ENCODE results near the gene F7. TPM values are rescaled to one million over a fixed set of nuclear protein-coding genes. Genes with fewer than 3 reads are reported as not detected.

Gene F7
- total RNA-seq, 1 donor from 2014 or later = 0.60 TPM

DNA sequence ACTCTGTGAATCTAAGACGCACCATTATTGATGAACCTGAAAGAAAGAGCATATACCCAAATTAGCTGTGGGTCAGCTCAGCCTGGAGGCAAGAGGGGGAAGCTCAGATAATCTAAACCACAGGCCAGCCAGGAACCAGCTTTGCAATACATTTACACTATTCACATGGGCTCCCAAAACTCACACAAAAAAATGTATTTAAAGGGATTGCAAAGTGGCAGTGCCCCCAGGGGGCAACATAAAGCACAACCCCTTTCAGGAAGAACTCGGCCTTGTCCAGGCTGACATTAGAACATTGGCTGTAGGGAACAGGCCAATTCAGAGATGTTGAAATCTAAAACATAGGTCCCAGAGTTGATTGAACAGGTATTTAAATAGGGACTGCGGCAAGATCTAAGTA lies 49.6 kb downstream of the F7 start:
- peaks cover 1% of the 10 kb centered on the region for H3K36me3 Mint-ChIP-seq (ENCODE audit: low read depth)
- TF ChIP-seq, protein P1, sequence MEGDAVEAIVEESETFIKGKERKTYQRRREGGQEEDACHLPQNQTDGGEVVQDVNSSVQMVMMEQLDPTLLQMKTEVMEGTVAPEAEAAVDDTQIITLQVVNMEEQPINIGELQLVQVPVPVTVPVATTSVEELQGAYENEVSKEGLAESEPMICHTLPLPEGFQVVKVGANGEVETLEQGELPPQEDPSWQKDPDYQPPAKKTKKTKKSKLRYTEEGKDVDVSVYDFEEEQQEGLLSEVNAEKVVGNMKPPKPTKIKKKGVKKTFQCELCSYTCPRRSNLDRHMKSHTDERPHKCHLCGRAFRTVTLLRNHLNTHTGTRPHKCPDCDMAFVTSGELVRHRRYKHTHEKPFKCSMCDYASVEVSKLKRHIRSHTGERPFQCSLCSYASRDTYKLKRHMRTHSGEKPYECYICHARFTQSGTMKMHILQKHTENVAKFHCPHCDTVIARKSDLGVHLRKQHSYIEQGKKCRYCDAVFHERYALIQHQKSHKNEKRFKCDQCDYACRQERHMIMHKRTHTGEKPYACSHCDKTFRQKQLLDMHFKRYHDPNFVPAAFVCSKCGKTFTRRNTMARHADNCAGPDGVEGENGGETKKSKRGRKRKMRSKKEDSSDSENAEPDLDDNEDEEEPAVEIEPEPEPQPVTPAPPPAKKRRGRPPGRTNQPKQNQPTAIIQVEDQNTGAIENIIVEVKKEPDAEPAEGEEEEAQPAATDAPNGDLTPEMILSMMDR (IDR thresholded peaks at IDR 0.05) = no peak
- H3K27ac Mint-ChIP-seq (ENCODE audit: unreplicated experiment) = no peak overlapping the region
- H3K4me3 Mint-ChIP-seq (ENCODE audit: unreplicated experiment) = no peak overlapping the region
- DNase-seq (ENCODE audit: low spot score) = no peak
- H3K4me1 Mint-ChIP-seq (ENCODE audit: low read depth) = peaks cover 17% of the 10 kb centered on the region
- H3K9me3 Mint-ChIP-seq (ENCODE audit: low read depth) = no peaks in the 10 kb centered on the region
- no peaks in the 10 kb centered on the region for H3K27me3 Mint-ChIP-seq (ENCODE audit: low read depth)

DNA sequence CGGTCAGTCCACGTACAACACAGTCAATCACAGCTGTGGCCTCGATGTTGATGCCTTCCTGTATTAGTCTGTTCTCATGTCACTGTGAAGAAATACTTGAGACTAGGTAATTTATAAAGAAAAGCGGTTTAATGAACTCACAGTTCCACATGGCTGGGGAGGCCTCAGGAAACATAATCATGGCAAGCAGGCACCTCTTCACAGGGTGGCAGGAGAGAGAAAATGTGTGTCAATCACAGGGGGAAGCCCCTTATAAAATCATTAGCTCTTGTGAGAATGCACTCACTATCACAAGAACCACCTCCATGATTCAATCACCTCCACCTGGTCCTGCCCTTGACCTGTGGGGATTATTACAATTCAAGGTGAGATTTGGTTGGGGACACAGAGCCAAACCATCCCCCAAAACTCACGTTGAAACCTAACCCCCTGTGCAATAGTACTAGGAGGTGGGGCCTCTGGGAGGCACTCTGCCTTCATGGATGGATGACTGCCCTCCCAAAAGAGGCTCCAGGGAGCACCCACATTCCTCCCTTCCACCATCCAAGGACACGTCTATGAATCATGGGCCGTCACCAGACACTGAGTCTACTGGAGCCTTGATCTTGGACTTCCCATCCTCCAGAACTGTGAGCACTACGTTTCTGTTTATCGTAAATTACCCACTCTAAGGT lies 50.5 kb downstream of the F7 start:
- DNase-seq (ENCODE audit: low spot score) = no peak
- peaks cover 17% of the 10 kb centered on the region for H3K4me1 Mint-ChIP-seq (ENCODE audit: low read depth)
- H3K36me3 Mint-ChIP-seq (ENCODE audit: low read depth) = peaks cover under 1% of the 10 kb centered on the region
- H3K9me3 Mint-ChIP-seq (ENCODE audit: low read depth) = no peaks in the 10 kb centered on the region
- TF ChIP-seq, protein P1 (IDR thresholded peaks at IDR 0.05) = no peak
- H3K27me3 Mint-ChIP-seq (ENCODE audit: low read depth) = no peaks in the 10 kb centered on the region
- no peak overlapping the region for H3K27ac Mint-ChIP-seq (ENCODE audit: unreplicated experiment)
- no peak overlapping the region for H3K4me3 Mint-ChIP-seq (ENCODE audit: unreplicated experiment)

DNA sequence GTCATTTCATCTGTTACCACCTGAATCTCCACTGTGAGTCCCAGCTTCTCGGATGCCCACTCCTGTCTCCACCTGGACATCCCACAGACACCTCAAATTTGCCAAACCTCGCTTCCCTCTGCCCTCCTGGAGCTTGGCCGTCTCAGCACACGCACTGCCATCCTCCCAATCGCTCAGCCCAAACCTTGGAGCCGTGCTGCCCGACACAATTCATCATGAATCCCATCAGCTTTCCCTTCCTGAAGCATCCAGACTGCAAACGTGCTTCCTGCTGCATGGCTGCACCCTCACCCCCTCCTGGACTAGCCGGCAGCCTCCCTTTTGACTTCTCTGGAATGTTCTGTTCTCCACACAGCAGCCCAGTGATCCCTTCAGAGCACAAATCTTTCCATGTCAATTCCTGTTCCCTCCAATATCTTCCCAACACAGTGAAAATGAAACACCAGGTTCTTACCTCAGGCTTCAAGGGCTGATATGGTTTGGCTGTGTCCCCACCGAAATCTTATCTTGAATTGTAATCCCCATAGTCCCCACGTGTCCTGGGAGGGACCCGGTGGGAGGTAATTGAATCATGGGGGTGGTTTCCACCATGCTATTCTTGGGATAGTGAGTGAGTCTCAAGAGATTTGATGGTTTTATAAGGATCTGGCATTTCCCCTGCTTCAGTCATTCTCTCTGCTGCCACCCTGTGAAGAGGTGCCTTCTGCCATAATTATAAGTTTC lies 51.8 kb downstream of the F7 start:
- no peaks in the 10 kb centered on the region for H3K36me3 Mint-ChIP-seq (ENCODE audit: low read depth)
- H3K4me3 Mint-ChIP-seq (ENCODE audit: unreplicated experiment) = no peak overlapping the region
- DNase-seq (ENCODE audit: low spot score) = no peak
- TF ChIP-seq, protein P1 (IDR thresholded peaks at IDR 0.05) = no peak
- H3K9me3 Mint-ChIP-seq (ENCODE audit: low read depth) = no peaks in the 10 kb centered on the region
- no peak overlapping the region for H3K27ac Mint-ChIP-seq (ENCODE audit: unreplicated experiment)
- H3K27me3 Mint-ChIP-seq (ENCODE audit: low read depth) = no peaks in the 10 kb centered on the region
- H3K4me1 Mint-ChIP-seq (ENCODE audit: low read depth) = peaks cover 13% of the 10 kb centered on the region

DNA sequence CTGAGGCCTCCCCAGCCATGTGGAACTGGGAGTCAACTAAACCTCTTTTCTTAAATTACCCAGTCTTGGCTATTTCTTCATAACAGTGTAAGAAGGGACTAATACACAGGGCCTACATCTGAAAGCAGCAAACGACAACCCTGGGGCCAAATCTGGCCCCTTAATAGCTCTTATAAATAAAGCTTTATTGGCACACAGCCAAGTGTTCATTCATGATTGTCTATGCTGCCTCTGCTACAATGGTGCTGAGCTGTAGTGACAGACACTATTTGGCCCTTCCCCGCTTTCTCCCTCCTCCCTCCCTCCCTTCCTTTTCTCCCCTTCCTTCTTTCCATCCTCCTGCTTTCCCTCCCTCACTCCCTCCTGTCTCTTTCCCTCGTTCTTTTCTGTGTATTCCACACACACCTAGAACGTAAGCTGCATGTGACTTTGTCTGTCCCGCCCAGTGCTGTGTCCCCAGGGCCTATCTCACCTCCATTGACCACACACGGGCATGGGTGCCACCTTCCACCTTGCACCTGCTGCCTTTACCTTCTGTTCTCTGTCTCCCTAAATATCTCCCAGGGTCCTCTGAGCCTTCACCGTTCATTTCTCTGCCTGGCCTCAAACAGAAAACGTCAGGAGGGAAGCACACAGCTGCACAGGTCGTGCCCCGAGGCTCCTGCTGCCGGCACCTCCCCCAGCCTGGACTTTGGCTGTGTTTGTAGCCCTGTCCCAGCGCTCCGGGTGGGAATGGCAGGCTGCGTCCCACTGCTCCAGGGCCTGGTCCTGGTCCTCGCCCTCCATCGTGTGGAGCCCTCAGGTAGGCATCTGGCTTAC lies 52.5 kb downstream of the F7 start, which contains the start of gene PROZ:
Gene PROZ (plus strand): TSS at position 720 of the 819 bp plus-strand sequence. CDS start 13 bp downstream, at position 733.
- no peak within 1 kb of the TSS for H3K27ac Mint-ChIP-seq (ENCODE audit: unreplicated experiment)
- peaks cover 8% of the 10 kb centered on the region for H3K4me1 Mint-ChIP-seq (ENCODE audit: low read depth)
- peaks cover 2% of the 10 kb centered on the region for H3K27me3 Mint-ChIP-seq (ENCODE audit: low read depth)
- no peak for DNase-seq (ENCODE audit: low spot score)
- no peaks in the 10 kb centered on the region for H3K9me3 Mint-ChIP-seq (ENCODE audit: low read depth)
- TF ChIP-seq, protein P1 (IDR thresholded peaks at IDR 0.05) = no peak
- no peak within 1 kb of the TSS for H3K4me3 Mint-ChIP-seq (ENCODE audit: unreplicated experiment)
- H3K36me3 Mint-ChIP-seq (ENCODE audit: low read depth) = no peaks in the 10 kb centered on the region

DNA sequence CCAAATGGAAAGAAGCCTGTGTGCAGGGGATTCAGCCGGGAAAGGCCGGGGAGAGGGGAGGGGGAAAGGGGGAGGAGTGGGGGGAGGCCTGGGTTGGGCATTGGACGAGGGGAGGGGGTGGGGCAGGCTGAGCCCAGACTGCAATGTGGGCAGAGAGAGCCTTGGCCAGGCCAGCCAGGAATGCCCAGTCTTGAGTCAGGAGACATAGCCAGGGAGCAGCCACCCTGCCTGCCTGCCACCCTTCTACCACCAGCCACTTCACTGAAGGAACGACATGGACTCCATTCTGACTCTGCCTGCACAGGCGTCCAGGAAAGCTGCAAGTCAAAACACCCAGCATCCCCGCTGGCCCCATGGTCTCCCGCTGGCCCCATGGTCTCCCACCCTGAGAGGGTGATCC lies 53.4 kb downstream of the F7 start:
- H3K36me3 Mint-ChIP-seq (ENCODE audit: low read depth) = no peaks in the 10 kb centered on the region
- TF ChIP-seq, protein P1 (IDR thresholded peaks at IDR 0.05) = no peak

More for the DNA sequence above, 53.4 kb downstream of the F7 start:
- DNase-seq (ENCODE audit: low spot score) = no peak
- H3K27me3 Mint-ChIP-seq (ENCODE audit: low read depth) = peaks cover 8% of the 10 kb centered on the region
- no peak overlapping the region for H3K27ac Mint-ChIP-seq (ENCODE audit: unreplicated experiment)
- H3K4me3 Mint-ChIP-seq (ENCODE audit: unreplicated experiment) = no peak overlapping the region
- H3K9me3 Mint-ChIP-seq (ENCODE audit: low read depth) = no peaks in the 10 kb centered on the region
- H3K4me1 Mint-ChIP-seq (ENCODE audit: low read depth) = peaks cover 3% of the 10 kb centered on the region
